ENCODE results near the gene PPP2R5D. TPM values are rescaled to one million over a fixed set of nuclear protein-coding genes. Genes with fewer than 3 reads are reported as not detected.

Gene PPP2R5D
- total RNA-seq, 5 donors from 2014 or later (not counting 1 experiment from before 2014, with no cell fraction given), result 27.8 to 35.1 (median 33.3) TPM

DNA sequence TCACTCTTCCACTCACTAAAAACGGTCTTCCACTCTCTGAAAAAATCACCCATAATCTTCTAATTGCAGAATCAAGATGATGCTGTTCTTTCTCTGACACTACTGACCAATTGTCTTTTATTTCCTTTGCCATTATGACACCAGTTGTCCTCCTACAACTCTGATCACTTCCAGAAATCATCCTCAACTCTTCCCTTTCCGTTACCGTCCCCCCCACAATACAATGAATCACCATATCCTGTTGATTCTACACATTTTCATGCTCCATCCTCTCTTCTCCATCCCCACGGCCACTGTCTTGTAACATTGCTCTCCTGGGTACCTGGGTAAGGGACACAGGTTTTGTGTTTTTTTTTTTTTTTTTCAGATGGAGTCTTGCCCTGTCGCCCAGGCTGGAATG is 2.5 kb upstream of the PPP2R5D start:
- Histone ChIP-seq H3K9me3 (no peaks in the 10 kb centered on the region), H3K4me3 (ENCODE audit: control insufficient read depth in 1 of 2, extremely low read depth in 1 of 2, low read length in 1 of 2) (no peak overlapping the region), H3K36me3 (ENCODE audit: control insufficient read depth in 2 of 2, extremely low read depth in 1 of 2, insufficient read depth in 1 of 2, low read length in 1 of 2) (no peaks in the 10 kb centered on the region), H3K27ac (ENCODE audit: low read length) (no peak overlapping the region), H3K27me3 (replicated peaks in 1 of 2; ENCODE audit: control insufficient read depth in 2 of 2, extremely low read depth in 1 of 2, insufficient read depth in 2 of 2, low read length in 1 of 2) (no peaks in the 10 kb centered on the region), H3K4me1 (ENCODE audit: control insufficient read depth in 1 of 2, extremely low read depth in 1 of 2, insufficient read depth in 2 of 2, low read length in 2 of 2) (peaks cover 24 to 59% of the 10 kb centered on the region in 2 experiments)
- DNase-seq, result no peak
- CTCF ChIA-PET, result no interaction called here
- POLR2A ChIA-PET, result no interaction called here
- ATAC-seq (replicated peaks in 1 of 4), result no peak
- no peaks in the 10 kb centered on the region for H3K36me3 Mint-ChIP-seq
- H3K27me3 Mint-ChIP-seq, result no peaks in the 10 kb centered on the region
- H3K9me3 Mint-ChIP-seq, result no peaks in the 10 kb centered on the region
- 83% methylated on average over 1 of the region's 5 CpGs for WGBS (ENCODE audit: insufficient coverage)
- H3K27ac Mint-ChIP-seq, result peak overlapping the region; percentile 17 to 60
- H3K4me3 Mint-ChIP-seq, result peak overlapping the region in 2 of 3 donors; percentile 1 to 4
- H3K4me1 Mint-ChIP-seq, result peaks cover 53 to 65% (median 56%) of the 10 kb centered on the region in 3 donors

DNA sequence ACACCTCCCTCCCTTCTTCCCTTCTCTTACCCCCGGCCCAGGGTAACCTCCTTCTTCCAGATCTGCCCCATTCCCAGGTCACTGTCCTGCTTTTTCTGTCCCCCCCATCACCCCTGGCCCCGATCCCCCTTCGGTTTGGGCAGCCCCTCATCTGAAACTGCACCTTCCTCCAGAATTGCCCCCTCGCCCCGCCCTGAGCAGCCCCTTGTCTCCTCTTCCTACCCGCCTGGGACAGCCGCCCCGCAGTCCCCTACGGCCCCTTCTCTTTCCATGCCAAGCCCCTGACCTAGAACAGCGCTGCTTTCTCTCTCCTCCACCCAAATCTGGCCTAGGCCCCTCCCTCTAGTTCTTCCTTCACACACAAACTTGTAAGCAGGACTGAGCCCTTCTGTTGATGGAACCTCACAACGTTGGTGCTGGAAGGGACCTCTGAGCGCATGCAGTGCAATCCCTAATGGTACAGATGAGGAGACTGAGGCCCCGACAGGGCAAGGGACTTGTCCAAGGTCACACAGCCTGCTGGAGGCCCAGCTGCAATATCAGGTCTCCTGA is 630 bp downstream of the PPP2R5D start:
- H3K27ac Mint-ChIP-seq, result peak overlapping the region; percentile 65 to 81
- no peaks in the 10 kb centered on the region for H3K27me3 Mint-ChIP-seq
- H3K4me1 ChIP-seq (ENCODE audit: control insufficient read depth in 1 of 2, extremely low read depth in 1 of 2, insufficient read depth in 2 of 2, low read length in 2 of 2), result peaks cover 10 to 41% of the 10 kb centered on the region in 2 experiments
- CTCF ChIA-PET, result interaction anchor here in 1 of 2 donors (1.0 to 1.4 kb wide), 5 partner anchors 9 to 56 kb away, joined by 3 to 6 read pairs (median 3); partner anchors contain the start of genes CNPY3, KLHDC3 and MEA1
- H3K36me3 Mint-ChIP-seq, result peaks cover 24% of the 10 kb centered on the region
- no peaks in the 10 kb centered on the region for H3K9me3 Mint-ChIP-seq
- POLR2A ChIA-PET, result interaction anchor here (0.5 to 1.8 kb wide), 4 partner anchors 29 to 1403 kb away, joined by 4 to 22 read pairs (median 8); partner anchors contain the start of genes CDC5L (in 1 of the 2), CNPY3 (in 1 of the 2), KLHDC3 (in 1 of the 2) and MEA1 (in 1 of the 2)
- DNase-seq (peak in 7 of 35 experiments; percentile 8 to 38 (median 10)), ATAC-seq (replicated peaks in 1 of 4) (peak in 2 of 4 experiments; percentile 0 to 1)
- WGBS (ENCODE audit: insufficient coverage), result 4% methylated on average over 8 of the region's 13 CpGs
- H3K9me3 ChIP-seq, result no peaks in the 10 kb centered on the region
- peak overlapping the region; percentile 27 for H3K27ac ChIP-seq (ENCODE audit: low read length)
- H3K27me3 ChIP-seq (replicated peaks in 1 of 2; ENCODE audit: control insufficient read depth in 2 of 2, extremely low read depth in 1 of 2, insufficient read depth in 2 of 2, low read length in 1 of 2), result no peaks in the 10 kb centered on the region
- peak overlapping the region; percentile 74 to 79 for H3K4me3 ChIP-seq (ENCODE audit: control insufficient read depth in 1 of 2, extremely low read depth in 1 of 2, low read length in 1 of 2)
- H3K4me3 Mint-ChIP-seq, result peak overlapping the region; percentile 89 to 95 (median 92)
- H3K36me3 ChIP-seq (ENCODE audit: control insufficient read depth in 2 of 2, extremely low read depth in 1 of 2, insufficient read depth in 1 of 2, low read length in 1 of 2), result peaks cover 7 to 23% of the 10 kb centered on the region in 2 donors
- H3K4me1 Mint-ChIP-seq, result peaks cover 51 to 64% (median 61%) of the 10 kb centered on the region in 3 donors

DNA sequence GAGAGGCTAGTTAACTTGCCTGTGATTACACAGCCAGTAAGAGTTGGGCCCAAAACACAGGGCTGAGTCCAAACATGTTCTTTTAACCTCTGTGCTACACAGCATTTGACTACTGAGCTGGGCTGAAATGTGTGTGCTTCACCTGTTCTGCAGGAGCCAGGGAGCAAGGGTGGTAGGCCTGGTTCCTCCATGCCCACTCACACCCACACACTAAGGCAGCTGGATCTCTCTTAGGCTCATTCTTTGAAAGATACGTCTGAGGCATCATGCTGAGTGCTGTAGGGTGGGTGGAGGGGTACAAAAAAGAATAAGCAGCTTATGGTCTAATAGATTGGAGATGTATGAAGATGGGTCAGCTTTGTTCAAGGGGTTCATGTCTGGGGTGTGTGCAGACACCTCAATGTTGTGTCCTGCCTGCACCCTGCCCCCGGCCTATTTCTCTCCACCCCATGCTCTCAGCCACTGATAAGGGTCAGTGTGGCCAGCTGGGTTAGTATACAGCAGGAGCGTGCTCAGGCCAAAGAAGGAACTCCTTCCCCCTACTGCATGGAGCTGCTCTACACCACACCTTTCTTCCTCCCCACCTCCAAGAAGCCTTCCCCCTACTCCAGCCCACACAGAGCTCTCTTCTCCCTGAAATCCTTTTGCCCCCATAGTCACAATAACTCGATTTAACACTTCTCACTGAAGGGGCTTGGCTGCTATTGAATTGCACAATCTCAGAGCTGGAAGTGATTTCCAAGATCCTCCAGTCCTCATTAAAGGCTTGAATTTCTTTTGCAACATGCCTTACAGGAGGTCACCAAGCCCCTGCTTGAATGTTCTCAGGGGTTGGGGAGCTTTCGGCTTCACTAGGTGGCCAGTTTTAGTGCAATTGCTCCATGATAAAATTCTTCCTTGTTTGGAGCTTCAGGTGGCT is 3.4 kb downstream of the PPP2R5D start:
- CTCF ChIA-PET, result interaction anchor here in 1 of 2 donors (0.5 to 1.0 kb wide), 2 partner anchors 8 to 179 kb away, joined by 3 read pairs; partner anchors contain the start of gene PEX6
- H3K4me1 ChIP-seq (ENCODE audit: control insufficient read depth in 1 of 2, extremely low read depth in 1 of 2, insufficient read depth in 2 of 2, low read length in 2 of 2), result peaks cover 7 to 36% of the 10 kb centered on the region in 2 experiments
- H3K9me3 ChIP-seq, result no peaks in the 10 kb centered on the region
- H3K4me3 ChIP-seq (ENCODE audit: control insufficient read depth in 1 of 2, extremely low read depth in 1 of 2, low read length in 1 of 2), result no peak overlapping the region
- H3K4me1 Mint-ChIP-seq, result peaks cover 53 to 57% (median 55%) of the 10 kb centered on the region in 3 donors
- no peaks in the 10 kb centered on the region for H3K9me3 Mint-ChIP-seq
- peaks cover 7 to 39% of the 10 kb centered on the region in 2 donors for H3K36me3 ChIP-seq (ENCODE audit: control insufficient read depth in 2 of 2, extremely low read depth in 1 of 2, insufficient read depth in 1 of 2, low read length in 1 of 2)
- H3K36me3 Mint-ChIP-seq, result peaks cover 32% of the 10 kb centered on the region
- peak overlapping the region in 1 of 3 donors; percentile 95 for H3K4me3 Mint-ChIP-seq
- ATAC-seq (replicated peaks in 1 of 4) (no peak), DNase-seq (no peak)
- peak overlapping the region in 1 of 2 donors; percentile 17 for H3K27ac Mint-ChIP-seq
- POLR2A ChIA-PET, result no interaction called here
- 83% methylated on average over 3 of the region's 5 CpGs for WGBS (ENCODE audit: insufficient coverage)
- no peak overlapping the region for H3K27ac ChIP-seq (ENCODE audit: low read length)
- H3K27me3 Mint-ChIP-seq, result no peaks in the 10 kb centered on the region
- no peaks in the 10 kb centered on the region for H3K27me3 ChIP-seq (replicated peaks in 1 of 2; ENCODE audit: control insufficient read depth in 2 of 2, extremely low read depth in 1 of 2, insufficient read depth in 2 of 2, low read length in 1 of 2)

DNA sequence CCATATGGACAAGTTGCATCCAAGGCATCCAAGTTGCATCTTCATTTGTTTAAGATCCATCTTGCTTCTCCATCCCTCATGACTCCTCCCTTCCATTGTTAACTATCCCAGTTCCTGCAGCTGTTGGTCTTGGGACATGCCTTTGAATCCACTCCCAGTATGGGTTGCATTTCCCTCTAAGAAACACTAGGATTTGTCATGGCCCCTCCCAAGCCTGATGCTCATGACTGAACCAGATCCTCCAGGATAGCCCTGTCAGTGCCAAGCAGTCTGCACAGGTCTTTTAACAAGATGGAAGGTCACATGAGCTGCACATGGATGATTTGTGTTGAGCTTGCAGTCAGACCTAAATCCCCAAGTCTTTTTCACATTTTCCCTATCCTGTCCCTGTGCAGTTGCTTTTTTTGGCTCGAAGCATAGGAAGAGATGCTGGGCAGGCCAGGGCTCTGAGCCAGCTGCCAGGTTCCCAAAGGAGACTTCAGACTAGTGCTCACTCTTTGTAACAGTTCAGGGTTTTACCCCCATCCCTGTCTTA is 4.2 kb downstream of the PPP2R5D start:
- no peak overlapping the region for H3K27ac Mint-ChIP-seq
- peaks cover 7 to 39% of the 10 kb centered on the region in 2 donors for H3K36me3 ChIP-seq (ENCODE audit: control insufficient read depth in 2 of 2, extremely low read depth in 1 of 2, insufficient read depth in 1 of 2, low read length in 1 of 2)
- H3K4me3 ChIP-seq (ENCODE audit: control insufficient read depth in 1 of 2, extremely low read depth in 1 of 2, low read length in 1 of 2), result no peak overlapping the region
- H3K4me3 Mint-ChIP-seq, result no peak overlapping the region
- no peaks in the 10 kb centered on the region for H3K27me3 Mint-ChIP-seq
- no peaks in the 10 kb centered on the region for H3K27me3 ChIP-seq (replicated peaks in 1 of 2; ENCODE audit: control insufficient read depth in 2 of 2, extremely low read depth in 1 of 2, insufficient read depth in 2 of 2, low read length in 1 of 2)
- H3K4me1 Mint-ChIP-seq, result peaks cover 54 to 57% (median 56%) of the 10 kb centered on the region in 3 donors
- no peak overlapping the region for H3K27ac ChIP-seq (ENCODE audit: low read length)
- DNase-seq, result no peak
- no peaks in the 10 kb centered on the region for H3K9me3 ChIP-seq
- peaks cover 34% of the 10 kb centered on the region for H3K36me3 Mint-ChIP-seq
- WGBS (ENCODE audit: insufficient coverage), result 92% methylated on average over 1 of the region's 1 CpG
- ATAC-seq (replicated peaks in 1 of 4), result no peak
- no peaks in the 10 kb centered on the region for H3K9me3 Mint-ChIP-seq
- ChIA-PET POLR2A (interaction anchor here in 1 of 2 donors (1.0 kb wide), 1 partner anchor 13 kb away, joined by 3 read pairs; no protein-coding TSS in a partner anchor), CTCF (interaction anchor here in 1 of 2 donors (0.5 to 1.0 kb wide), 3 partner anchors 9 to 179 kb away, joined by 3 to 10 read pairs (median 3); partner anchors contain the start of gene PEX6)
- H3K4me1 ChIP-seq (ENCODE audit: control insufficient read depth in 1 of 2, extremely low read depth in 1 of 2, insufficient read depth in 2 of 2, low read length in 2 of 2), result peaks cover 7 to 34% of the 10 kb centered on the region in 2 experiments

DNA sequence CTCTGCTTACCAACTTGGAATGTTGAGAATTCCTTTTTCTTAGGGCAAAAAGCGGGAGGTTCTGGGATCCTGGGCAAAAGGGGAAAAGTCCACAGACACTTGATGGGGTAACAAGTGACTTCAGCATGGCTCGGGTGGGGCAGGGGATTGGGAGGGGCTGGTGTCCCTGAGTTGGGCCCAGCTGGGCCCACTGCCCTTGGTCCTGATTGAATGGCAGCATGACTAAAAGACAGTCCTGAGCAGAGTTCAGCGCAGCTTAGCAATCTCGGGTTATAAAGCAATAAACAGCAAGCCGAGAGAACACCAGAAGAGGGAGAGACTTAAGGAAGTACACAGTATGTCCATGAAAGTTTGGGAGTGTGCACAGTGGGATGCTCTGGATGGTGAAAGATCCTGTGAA is 5.6 kb downstream of the PPP2R5D start:
- Histone ChIP-seq H3K36me3 (ENCODE audit: control insufficient read depth in 2 of 2, extremely low read depth in 1 of 2, insufficient read depth in 1 of 2, low read length in 1 of 2) (peaks cover 7 to 39% of the 10 kb centered on the region in 2 donors), H3K27ac (ENCODE audit: low read length) (no peak overlapping the region), H3K9me3 (no peaks in the 10 kb centered on the region), H3K27me3 (replicated peaks in 1 of 2; ENCODE audit: control insufficient read depth in 2 of 2, extremely low read depth in 1 of 2, insufficient read depth in 2 of 2, low read length in 1 of 2) (no peaks in the 10 kb centered on the region), H3K4me3 (ENCODE audit: control insufficient read depth in 1 of 2, extremely low read depth in 1 of 2, low read length in 1 of 2) (no peak overlapping the region), H3K4me1 (ENCODE audit: control insufficient read depth in 1 of 2, extremely low read depth in 1 of 2, insufficient read depth in 2 of 2, low read length in 2 of 2) (peaks cover 5 to 25% of the 10 kb centered on the region in 2 experiments)
- H3K9me3 Mint-ChIP-seq, result no peaks in the 10 kb centered on the region
- no peak for DNase-seq
- no peak for ATAC-seq (replicated peaks in 1 of 4)
- H3K27ac Mint-ChIP-seq, result no peak overlapping the region
- H3K36me3 Mint-ChIP-seq, result peaks cover 36% of the 10 kb centered on the region
- no peak overlapping the region for H3K4me3 Mint-ChIP-seq
- no peaks in the 10 kb centered on the region for H3K27me3 Mint-ChIP-seq
- WGBS (ENCODE audit: insufficient coverage), result 100% methylated on average over 4 of the region's 5 CpGs
- ChIA-PET POLR2A (interaction anchor here in 1 of 2 donors (0.6 kb wide), 1 partner anchor 11 kb away, joined by 9 read pairs; the partner anchor contains the start of gene PEX6), CTCF (no interaction called here)
- H3K4me1 Mint-ChIP-seq, result peaks cover 49 to 53% (median 50%) of the 10 kb centered on the region in 3 donors

Measured in T-cell (primary cell).